Superior temporal gyrus (tissue), 1 donor: ENCODE results near the gene HYAL2.

ENCODE experiments used
- DNase-seq: peaks from one replicate; pipeline ENCODE4 v3.0.0-alpha.2; 2016; ENCODE audit errors: extremely low spot score

The HYAL2 gene

DNA sequence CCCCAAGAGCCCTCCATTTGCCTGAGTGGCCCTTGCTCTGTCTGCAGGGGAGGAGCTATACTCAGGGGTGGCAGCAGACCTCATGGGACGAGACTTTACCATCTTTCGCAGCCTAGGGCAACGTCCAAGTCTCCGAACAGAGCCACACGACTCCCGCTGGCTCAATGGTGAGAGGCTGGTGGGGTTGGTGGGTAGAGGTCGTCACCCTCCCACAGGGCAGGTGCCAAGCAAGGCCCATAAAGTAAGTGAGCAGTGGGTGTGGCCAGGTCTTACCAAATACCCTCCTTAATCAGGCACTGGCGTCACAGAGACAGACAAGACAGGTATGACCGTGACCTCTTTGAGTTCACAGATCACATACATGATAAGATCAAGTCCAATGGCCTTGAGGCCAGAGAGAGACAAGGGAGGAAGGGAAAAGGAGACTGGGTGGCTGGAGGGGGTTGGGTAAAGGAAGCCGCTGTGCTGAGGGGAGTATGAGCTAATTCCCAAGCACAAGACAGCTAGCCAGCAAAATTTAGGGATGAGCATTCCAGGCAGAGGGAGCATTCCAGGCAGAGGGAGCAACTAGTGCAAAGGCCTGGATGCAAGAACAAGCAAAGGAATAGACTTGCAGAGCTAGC is 51.1 kb downstream of the HYAL2 start:
- no peak for DNase-seq

DNA sequence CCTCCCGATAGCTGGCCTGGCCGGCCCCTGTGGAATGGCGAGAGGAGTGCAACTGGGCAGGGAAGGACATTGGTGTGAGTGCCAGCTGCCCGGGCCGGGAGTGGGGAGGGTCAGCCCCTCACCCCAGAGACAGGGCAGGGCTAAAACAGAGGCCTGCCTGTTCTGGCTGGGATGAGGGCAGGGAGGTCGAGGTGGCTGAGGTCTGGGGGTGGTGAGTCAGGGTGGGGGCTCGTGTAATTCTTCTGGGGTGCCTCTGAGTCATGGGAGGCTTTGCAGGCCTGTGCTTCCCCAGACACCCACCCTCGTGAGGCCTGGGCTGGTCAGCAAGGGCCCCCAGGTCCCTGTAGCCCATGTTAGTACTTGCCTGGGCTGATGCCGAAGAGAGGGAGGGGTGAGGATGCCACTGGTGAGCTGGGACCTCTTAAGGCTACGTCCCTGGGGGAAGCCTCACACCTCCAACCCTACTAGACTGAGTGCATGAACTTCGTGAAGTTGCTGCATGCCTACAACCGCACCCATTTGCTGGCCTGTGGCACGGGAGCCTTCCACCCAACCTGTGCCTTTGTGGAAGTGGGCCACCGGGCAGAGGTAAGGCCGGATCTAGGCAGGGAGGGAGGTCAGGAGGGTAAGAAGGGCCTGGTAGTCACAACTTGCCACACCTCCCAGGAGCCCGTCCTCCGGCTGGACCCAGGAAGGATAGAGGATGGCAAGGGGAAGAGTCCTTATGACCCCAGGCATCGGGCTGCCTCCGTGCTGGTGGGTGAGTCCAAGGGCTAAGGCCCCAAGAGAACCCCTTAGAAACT is 51.9 kb downstream of the HYAL2 start:
- no peak for DNase-seq

DNA sequence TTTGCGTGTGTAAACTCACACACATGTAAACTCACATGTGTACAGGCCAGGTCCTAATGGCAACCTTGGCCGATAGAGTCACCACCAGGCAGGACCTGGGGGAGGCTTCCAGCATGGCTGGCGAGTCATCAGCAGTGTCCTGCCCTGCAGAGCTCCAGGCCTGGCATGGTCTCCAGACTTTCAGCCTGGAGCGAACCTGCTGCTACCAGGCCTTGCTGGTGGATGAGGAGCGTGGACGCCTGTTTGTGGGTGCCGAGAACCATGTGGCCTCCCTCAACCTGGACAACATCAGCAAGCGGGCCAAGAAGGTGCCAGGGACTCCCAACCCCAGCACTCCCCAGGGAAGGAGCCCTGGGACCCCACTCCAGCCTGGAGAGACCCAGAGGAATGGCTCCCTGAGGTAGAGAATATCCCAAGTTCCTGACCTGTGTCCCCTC is 52.5 kb downstream of the HYAL2 start:
- DNase-seq: no peak

DNA sequence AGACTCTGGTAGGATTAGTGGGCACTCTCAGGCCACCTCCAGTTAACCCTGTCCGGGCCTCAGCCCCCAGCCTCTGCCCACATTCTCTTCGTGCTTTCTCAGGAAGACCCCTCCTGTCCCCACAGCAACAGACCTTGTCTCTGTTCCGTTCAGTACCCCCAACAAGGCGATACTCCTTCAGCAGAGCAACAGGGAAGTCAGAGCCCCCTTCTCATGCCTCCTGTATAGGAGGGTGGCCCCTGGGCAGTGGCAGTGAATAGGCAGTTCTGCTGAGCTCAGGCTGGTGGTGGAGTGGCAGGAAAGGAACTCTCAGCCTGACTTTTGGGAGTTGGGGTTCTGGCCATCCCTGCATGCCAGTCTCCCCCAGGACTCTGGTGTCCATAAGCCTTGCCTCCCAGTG is 53.1 kb downstream of the HYAL2 start:
- DNase-seq: no peak

DNA sequence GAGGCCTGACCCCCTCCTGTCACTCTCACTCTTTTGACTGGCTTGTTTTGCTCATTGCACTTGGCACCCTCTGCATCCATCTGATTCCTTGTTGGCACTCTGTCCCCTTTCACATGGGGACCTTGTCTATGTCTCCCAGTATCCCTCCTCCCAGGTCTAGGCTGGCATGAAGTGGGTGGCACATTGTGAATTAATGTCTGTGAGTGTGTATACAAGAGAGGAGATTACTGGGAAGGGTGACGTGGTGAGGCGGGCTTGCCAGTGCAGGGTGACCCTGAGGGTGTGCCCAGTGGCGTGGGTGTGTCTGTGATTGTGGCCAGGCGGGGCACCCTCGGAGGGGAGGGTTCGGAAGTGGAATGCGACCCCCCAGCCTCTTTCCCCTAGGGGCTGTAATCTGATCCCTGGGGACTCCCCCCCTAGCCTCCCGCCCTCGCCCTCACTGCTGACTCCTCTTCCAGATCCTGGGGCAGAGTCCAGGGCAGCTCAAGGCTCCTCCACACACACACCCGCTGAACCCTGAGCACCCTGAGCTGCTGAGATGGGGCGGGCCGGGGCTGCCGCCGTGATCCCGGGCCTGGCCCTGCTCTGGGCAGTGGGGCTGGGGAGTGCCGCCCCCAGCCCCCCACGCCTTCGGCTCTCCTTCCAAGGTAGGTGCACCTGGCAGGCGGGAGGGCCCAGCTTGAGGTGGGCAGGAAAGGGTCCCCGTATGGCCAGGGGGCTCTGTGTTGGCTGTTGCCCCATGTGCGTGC is 53.7 kb downstream of the HYAL2 start, which contains the start of gene SEMA3B:
Gene SEMA3B (plus strand): TSS at position 445 of the 749 bp plus-strand sequence. CDS start 94 bp downstream, at position 539.
- peak; percentile 71 for DNase-seq

DNA sequence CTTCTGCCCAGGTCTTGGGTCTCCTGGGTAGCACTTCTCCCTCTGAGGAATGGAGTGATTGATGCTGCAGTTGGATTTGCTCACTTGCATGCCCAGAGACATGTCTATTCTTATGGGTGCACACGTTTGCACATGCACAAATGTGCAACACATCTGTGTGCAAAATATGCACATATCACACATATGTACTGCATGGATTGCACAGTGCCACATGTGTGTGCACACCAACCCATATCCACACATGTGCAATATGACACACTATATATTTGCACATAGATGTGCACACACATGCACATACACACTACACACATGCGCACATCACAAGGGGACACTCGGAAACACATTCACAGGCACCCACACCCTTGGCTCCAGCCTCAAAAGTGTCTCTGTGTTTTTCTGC is 54.3 kb downstream of the HYAL2 start:
- no peak for DNase-seq
